Rectal smooth muscle tissue (tissue), 1 donor: ENCODE data around the gene RECK.

Source experiments
- H3K27ac ChIP-seq: one replicate; pipeline ENCODE4 v1.7.0; 2013; ENCODE audit warnings: low read depth, low read length, inconsistent platforms
- H3K27me3 ChIP-seq: one replicate; pipeline ENCODE4 v1.7.0; 2013; ENCODE audit warnings: low read length; ENCODE audit not compliant: control insufficient read depth, insufficient read depth
- H3K36me3 ChIP-seq: one replicate; pipeline ENCODE4 v1.7.0; 2013; ENCODE audit warnings: low read length; ENCODE audit not compliant: control insufficient read depth, insufficient read depth
- H3K4me1 ChIP-seq: one replicate; pipeline ENCODE4 v1.7.0; 2013; ENCODE audit warnings: low read length; ENCODE audit not compliant: control insufficient read depth, insufficient read depth
- H3K4me3 ChIP-seq: one replicate; pipeline ENCODE4 v1.7.0; 2013; ENCODE audit warnings: low read length
- H3K9ac ChIP-seq: one replicate; pipeline ENCODE4 v1.7.0; 2013; ENCODE audit warnings: low read length

Gene RECK

GRCh38 chr9:36141761-36142160 lies 105.0 kb downstream of the RECK start:
- Histone ChIP-seq H3K36me3 (peaks cover 5% of the 10 kb centered on the region), H3K9ac (no peak overlapping the region), H3K27ac (peak overlapping the region; percentile 89), H3K27me3 (no peaks in the 10 kb centered on the region), H3K4me1 (peaks cover 44% of the 10 kb centered on the region), H3K4me3 (no peak overlapping the region)

DNA sequence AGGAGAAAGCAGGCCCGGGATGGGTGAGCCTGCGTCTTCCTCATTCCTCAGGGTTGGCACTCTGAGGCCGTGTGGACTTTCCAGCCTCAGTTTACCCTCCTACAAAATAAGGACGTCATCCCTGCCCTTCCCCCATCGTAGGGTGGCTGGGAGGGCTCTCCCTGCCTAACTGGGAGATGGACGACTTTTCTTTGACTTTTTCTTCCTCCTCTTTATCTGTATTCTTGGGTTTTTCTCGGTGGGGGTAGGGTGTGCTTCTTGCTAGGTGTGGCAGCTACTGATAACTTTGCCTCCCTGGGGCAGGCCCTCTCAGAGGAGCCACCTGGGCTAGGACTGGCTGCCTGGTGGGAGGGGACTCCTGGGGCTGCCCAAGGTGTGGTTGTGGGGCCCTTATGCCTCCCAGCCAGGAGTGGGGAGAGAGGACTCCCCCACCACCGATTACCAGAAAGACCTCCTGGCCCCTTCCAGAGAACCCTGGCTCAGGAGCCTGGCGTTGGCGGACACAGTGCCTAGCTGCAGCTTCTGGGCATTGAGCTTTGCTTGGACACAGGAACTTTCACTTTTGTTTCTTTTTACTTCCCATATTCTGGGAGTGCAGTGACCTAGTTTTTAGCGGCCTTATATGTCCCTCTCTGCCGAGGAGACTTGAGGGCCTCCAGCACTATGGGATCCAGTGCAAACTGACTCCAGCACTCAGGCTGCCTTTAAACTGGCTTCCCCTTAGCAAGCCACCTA lies 106.0 kb downstream of the RECK start:
- Histone ChIP-seq H3K27me3 (no peaks in the 10 kb centered on the region), H3K36me3 (peaks cover 5% of the 10 kb centered on the region), H3K4me1 (peaks cover 50% of the 10 kb centered on the region), H3K27ac (peak overlapping the region; percentile 89), H3K4me3 (peak overlapping the region; percentile 34), H3K9ac (peak overlapping the region; percentile 33)

GRCh38 chr9:36143245-36143641 lies 106.5 kb downstream of the RECK start:
- peak overlapping the region; percentile 11 for H3K4me3 ChIP-seq
- H3K36me3 ChIP-seq = peaks cover 5% of the 10 kb centered on the region
- H3K9ac ChIP-seq = peak overlapping the region; percentile 33
- no peaks in the 10 kb centered on the region for H3K27me3 ChIP-seq
- H3K27ac ChIP-seq = peak overlapping the region; percentile 89
- H3K4me1 ChIP-seq = peaks cover 52% of the 10 kb centered on the region

DNA sequence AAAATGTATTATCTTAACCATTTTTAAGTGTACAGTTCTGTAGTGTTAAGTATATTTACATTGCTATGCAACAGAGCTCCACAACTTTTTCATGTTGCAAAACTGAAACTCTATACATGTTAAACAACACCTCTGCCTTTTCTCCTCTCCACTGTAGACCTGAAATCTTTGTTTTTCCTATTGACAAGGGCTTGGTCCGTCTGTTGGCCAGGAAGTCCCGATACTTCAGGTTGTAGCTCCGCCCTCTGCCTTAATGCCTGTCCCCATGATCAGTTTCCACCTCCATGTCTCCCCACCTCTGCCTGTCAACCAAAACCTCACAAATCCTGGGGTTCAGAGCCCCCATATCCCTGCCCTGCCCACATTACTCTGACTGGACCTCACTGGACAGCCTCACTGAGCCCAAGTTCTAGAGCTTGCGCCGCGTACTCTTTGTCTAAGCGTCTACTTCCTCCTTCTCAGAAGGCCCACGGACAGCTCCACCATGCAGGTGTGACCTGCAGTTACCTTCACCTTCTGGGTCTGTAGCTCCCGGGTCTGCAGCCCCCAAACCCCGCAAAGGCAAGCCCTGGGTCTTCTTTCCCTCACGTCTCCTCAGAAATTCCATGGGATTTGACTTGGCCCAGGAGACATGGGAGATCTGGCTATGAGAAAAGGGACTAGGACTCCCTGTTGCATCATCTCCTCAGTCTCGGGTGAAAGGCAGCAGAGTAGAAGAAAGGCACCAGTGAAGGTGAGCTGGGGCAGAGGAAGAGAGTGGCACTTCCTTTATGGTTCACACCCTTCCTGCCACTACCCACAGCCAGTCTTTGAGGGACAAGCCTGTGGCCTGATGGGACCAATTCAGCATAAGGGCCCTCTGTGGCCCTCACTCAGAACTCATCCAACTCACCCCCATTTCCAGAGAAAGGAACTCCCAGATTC lies 107.9 kb downstream of the RECK start:
- Histone ChIP-seq H3K9ac (peak overlapping the region; percentile 11), H3K27me3 (no peaks in the 10 kb centered on the region), H3K4me3 (peak overlapping the region; percentile 22), H3K27ac (peak overlapping the region; percentile 89), H3K4me1 (peaks cover 61% of the 10 kb centered on the region), H3K36me3 (peaks cover 5% of the 10 kb centered on the region)

GRCh38 chr9:36145970-36146369 lies 109.3 kb downstream of the RECK start:
- Histone ChIP-seq H3K27ac (no peak overlapping the region), H3K9ac (no peak overlapping the region), H3K4me1 (peaks cover 57% of the 10 kb centered on the region), H3K4me3 (no peak overlapping the region), H3K27me3 (no peaks in the 10 kb centered on the region), H3K36me3 (peaks cover 10% of the 10 kb centered on the region)

DNA sequence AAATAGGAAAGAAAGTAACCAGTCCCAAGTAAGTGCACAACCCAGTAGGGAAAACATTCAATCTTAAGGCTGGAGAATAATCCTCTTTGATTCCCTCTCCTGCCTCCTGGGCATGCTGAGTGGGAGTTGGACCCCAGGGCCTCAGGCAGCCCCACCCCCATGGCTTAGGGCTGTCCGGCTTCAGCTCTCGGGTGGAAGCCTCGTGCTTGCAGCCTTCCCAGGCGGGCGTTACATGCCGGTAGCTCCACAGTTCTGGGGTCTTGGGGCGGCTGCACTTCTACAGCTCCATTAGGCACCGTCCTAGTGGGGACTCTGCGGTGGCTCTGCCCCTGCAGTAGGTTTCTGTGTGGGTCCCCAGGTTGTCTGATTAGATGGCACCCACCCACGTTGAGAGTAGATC lies 109.9 kb downstream of the RECK start:
- Histone ChIP-seq H3K36me3 (peaks cover 15% of the 10 kb centered on the region), H3K4me1 (peaks cover 52% of the 10 kb centered on the region), H3K27me3 (no peaks in the 10 kb centered on the region), H3K4me3 (no peak overlapping the region), H3K9ac (no peak overlapping the region), H3K27ac (peak overlapping the region; percentile 94)

DNA sequence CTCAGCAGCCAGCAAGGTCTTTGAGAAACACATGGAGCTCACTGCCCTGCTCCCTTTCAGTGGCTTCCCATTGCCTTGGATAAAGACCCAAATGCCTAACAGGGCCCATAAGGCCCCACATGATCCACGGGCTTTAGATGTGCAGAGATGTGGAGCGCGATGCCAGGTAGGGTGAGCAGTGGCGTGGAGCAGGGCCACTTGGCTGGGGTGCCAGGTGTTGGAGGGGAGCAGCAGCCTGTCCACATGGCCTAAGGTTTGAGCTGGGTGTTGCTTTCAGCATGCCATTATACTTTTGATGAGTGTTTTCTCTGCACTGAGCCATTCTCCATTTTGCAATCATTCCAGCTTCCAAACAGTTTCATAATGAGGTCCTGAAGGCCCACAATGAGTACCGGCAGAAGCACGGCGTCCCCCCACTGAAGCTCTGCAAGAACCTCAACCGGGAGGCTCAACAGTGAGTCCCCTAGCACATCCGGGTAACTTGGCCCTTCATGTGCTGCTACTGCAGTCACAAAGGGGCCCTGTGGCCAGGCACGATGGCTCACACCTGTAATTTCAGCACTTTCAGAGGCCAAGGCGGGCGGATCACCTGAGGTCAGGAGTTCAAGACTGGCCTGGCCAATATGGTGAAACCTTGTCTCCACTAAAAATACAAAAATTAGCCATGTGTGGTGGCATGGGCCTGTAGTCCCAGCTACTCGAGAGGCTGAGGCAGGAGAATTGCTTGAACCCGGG lies 110.9 kb downstream of the RECK start:
- peak overlapping the region; percentile 94 for H3K27ac ChIP-seq
- H3K36me3 ChIP-seq = peaks cover 15% of the 10 kb centered on the region
- no peak overlapping the region for H3K9ac ChIP-seq
- no peak overlapping the region for H3K4me3 ChIP-seq
- H3K27me3 ChIP-seq = no peaks in the 10 kb centered on the region
- peaks cover 44% of the 10 kb centered on the region for H3K4me1 ChIP-seq

DNA sequence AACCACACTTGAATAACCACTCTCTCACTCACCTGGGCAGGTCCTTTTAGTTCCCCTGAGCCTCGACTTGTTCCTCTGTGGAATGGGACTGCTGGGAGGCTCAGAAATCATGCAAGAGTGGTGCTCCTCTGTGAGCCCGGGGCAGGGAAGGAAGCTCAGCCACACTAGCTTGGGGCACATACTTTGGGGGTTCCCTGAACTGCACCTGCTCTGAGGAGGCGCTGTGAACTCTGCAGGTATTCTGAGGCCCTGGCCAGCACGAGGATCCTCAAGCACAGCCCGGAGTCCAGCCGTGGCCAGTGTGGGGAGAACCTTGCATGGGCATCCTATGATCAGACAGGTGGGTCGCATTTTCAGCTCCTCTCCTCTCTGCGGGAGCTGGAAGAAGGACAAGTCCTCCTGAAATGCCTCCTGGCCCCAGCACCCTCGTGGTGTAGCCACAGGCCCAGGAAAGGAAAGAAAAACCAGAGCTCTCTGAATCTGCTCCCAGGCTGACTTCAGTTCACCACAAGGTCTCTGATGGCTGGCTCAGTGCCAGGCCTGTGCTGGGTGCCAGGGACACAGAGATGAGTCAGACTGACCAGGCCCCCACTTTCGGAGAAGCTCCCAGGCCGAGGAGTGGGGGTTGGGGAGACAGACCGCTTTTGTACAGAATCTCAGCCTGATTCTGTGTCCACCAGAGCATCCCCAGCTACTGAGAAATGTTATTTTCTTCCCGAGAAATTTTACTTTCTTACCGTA lies 111.8 kb downstream of the RECK start:
- peaks cover 18% of the 10 kb centered on the region for H3K36me3 ChIP-seq
- peaks cover 36% of the 10 kb centered on the region for H3K4me1 ChIP-seq
- no peak overlapping the region for H3K9ac ChIP-seq
- peak overlapping the region; percentile 43 for H3K4me3 ChIP-seq
- no peaks in the 10 kb centered on the region for H3K27me3 ChIP-seq
- H3K27ac ChIP-seq = peak overlapping the region; percentile 94

DNA sequence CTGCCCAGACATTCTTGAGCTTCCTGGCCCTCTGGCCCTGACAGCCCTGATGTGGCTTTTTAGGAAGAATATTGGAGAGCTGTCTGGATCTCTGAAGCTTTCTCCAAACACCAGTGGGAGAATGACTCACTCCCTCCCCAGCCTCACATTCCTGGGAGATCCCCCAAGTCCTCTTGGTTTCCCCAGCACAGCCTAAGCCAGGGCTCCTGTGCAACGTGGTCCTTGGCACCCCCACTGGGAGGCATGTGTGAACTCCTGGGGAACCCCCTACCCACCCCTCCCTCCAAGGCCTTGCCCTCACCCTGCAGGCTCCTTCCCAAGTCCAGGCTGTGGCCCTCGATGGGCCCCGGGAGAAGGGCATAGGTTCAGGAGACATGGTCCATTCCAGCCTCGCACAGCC lies 112.5 kb downstream of the RECK start:
- no peak overlapping the region for H3K4me3 ChIP-seq
- H3K4me1 ChIP-seq = peaks cover 36% of the 10 kb centered on the region

GRCh38 chr9:36150574-36151315 lies 114.0 kb downstream of the RECK start:
- no peak overlapping the region for H3K9ac ChIP-seq

More for the DNA sequence above, 112.5 kb downstream of the RECK start:
- no peaks in the 10 kb centered on the region for H3K27me3 ChIP-seq
- no peak overlapping the region for H3K9ac ChIP-seq
- peaks cover 18% of the 10 kb centered on the region for H3K36me3 ChIP-seq
- peak overlapping the region; percentile 94 for H3K27ac ChIP-seq

More at GRCh38 chr9:36150574-36151315, 114.0 kb downstream of the RECK start:
- Histone ChIP-seq H3K4me3 (no peak overlapping the region), H3K27me3 (no peaks in the 10 kb centered on the region), H3K4me1 (peaks cover 40% of the 10 kb centered on the region), H3K36me3 (peaks cover 13% of the 10 kb centered on the region), H3K27ac (peak overlapping the region; percentile 62)
